GM10266 (cell line): ENCODE results near the gene BICRA.

Experiments
- DNase-seq: peaks from one replicate; pipeline ENCODE4 v3.0.0; 2012; ENCODE audit errors: extremely low spot score
- TF ChIP-seq, protein P1 (sequence below): IDR thresholded peaks from 2 replicates; pipeline ENCODE4 v1.5.1; 2012; ENCODE audit warnings: mild to moderate bottlenecking, low read depth; ENCODE audit not compliant: control insufficient read depth, insufficient read depth; ENCODE audit errors: missing control alignments

Gene BICRA

DNA sequence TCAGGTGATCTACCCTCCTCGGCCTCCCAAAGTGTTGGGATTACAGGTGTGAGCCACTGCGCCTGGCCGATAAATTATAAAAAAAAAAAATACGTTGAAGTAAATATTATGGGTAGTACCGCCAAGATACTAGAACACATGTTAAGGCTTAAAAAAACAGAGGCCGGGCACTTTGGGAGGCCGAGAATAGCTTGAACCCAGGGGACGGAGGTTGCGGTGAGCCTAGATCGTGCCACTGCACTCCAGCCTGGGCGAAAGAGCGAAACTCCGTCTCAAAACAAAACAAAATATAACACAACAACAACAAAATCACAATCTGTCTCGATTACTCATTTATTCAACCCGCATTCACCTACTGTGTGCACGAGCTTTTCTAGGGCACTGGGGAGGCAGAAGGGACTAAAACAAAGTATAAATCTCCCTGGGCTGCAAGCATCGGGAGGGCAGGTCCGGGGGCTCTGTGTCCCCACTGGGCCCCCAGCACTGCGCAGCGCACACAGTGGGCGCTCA lies 1.3 kb upstream of the BICRA start:
- no peak for DNase-seq
- TF ChIP-seq, protein P1, sequence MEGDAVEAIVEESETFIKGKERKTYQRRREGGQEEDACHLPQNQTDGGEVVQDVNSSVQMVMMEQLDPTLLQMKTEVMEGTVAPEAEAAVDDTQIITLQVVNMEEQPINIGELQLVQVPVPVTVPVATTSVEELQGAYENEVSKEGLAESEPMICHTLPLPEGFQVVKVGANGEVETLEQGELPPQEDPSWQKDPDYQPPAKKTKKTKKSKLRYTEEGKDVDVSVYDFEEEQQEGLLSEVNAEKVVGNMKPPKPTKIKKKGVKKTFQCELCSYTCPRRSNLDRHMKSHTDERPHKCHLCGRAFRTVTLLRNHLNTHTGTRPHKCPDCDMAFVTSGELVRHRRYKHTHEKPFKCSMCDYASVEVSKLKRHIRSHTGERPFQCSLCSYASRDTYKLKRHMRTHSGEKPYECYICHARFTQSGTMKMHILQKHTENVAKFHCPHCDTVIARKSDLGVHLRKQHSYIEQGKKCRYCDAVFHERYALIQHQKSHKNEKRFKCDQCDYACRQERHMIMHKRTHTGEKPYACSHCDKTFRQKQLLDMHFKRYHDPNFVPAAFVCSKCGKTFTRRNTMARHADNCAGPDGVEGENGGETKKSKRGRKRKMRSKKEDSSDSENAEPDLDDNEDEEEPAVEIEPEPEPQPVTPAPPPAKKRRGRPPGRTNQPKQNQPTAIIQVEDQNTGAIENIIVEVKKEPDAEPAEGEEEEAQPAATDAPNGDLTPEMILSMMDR = no peak

DNA sequence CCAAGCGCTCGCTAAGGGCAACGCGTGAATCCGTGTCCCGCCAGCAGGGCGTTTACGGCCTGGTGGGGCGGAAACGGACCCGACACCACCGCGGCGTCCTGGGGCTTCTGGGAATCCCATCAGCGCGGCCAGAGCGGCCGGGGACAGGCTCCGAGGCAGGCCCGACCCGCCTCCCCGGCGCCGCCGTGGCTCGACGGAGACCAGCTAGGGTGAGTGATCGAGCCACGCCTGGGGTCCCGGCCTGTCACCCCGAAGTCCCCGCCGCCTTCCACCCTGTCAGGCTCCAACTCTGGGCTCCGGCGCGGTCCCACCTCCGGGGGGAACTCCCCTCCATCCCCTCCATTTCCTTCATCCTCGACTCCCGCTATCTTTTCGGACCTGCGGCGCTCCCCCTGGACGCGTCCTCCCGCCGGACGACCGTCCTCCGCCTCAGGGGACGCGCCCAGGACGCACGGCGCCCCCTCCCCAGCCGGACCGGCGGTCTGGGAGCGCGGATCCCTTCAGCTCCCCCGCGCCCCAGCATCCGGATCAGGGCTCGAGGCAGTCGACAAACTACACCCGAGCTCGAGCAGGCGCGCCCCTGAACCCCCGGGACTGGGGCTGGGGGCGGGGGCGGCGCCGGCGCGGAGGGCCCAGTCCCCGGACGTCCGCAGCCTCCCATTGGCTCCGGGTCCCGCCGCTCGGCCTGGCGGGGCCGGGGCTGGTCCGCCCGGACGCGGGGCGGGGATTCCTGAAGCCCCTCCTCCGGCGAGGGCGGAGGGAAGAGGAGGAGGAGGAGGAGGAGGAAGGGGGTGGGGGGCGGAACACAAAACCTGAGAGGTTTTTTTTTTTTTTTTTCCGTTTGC lies 638 bp upstream of the BICRA start:
- peak; percentile 99 for DNase-seq

DNA sequence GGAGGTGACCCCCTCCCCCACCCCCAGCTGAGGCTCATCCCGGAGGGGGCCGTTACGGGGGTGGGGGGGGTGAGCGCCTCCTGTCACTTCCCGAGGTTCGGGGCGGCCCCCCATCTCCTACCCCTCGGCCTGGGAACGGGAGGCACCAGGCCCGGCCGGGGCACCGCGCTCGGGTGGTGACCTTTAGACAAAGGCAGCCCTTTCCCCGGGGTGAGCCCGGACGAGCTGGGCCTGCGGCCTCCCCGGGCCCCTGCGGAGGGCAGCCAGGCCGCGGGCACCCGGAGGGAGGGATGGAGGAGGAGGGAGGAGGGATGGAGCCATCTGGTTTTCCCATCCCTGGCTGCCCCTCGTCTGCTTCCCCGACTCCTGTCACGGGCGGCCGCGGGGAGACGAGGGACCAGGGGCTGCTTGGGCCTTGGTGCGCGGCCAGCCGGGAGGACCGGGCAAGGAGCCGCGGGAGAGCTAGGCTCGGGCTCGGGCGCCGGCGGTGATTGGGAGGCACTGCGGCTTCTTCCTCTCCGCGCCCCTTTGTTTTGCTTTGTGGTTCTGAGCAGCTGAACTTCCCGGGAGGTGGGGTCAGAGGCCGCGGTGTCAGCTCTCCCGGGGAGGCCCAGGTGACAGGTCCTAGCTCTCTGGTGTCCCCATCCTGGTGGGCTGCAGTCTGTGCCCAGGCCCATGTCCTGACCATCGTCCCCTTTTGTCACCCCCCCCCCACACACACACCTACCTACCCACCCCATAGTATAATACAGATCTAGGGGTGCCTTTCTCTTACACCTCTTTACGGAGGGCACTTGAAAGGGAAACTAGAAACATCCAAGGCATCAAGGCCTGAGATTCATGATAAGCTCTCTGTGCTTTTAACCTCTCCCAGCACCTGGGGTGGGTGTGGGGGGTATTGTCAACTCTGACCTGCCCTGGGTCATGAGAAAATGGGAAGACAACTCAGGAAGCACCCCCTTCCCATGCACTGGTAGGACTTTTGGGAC lies 1.3 kb downstream of the BICRA start:
- TF ChIP-seq, protein P1 = no peak
- peak; percentile 43 for DNase-seq

More for the DNA sequence above, 638 bp upstream of the BICRA start:
- TF ChIP-seq, protein P1 = no peak

DNA sequence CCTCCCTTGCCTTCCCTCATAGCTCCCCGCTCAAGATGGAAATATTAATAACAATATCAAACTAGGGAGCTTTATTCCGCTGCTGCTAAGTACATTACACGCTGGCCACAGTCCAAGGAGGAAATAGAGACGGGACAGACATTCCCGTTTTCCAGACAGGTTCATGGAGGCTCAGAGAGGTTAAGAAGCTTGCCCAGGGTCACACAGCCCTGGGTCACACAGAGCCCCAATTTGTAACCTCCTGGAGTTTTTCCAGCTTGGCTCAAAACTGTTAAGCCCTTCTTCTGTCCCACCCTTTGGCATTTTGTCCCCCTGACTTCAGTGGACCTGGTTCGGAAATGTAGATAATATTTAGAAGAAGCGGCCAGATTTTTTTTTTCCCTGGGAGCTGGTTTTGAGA lies 2.0 kb downstream of the BICRA start:
- TF ChIP-seq, protein P1 = no peak
- no peak for DNase-seq

DNA sequence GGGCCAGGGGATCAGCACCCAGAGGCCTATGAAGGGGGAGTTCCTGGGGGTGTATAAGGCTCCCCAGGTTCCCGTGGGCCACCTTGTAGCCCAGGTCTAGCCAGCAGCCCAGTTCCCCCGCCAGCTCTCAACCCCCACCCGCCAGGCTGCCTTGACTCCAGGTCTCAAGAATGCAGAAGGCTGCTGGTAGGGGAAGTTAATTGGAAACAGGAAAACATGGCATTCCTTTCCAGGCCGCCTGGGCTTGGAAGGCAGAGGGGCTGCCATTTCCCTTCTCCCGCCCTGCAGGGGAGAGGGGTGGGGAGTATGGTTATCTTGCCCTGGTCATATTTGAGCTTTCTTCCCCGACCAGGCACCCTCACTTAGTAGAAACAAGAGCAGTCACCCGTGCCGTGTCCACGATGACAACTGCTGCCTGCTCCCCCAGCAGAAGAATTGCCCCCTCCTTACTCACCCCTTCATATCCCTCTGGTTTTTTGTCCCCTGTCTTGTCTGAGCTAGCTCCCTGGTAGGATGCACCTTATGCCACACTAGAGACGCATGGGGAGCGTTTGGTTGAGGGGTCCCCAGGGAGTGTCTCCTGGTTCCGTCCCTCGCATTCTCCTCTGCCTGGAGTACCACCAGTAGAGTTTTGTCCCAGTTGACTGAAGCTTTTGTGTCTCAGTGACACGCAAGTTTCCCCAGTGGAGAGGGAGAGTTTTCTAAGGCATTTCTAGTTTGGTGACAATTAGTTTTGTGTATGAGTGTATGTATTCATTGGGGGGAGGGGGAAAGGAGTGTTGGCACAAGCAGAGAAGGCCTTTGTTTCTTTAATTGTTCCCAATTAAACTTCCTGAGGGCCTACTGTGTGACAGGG lies 4.5 kb downstream of the BICRA start:
- no peak for DNase-seq
- TF ChIP-seq, protein P1 = no peak

DNA sequence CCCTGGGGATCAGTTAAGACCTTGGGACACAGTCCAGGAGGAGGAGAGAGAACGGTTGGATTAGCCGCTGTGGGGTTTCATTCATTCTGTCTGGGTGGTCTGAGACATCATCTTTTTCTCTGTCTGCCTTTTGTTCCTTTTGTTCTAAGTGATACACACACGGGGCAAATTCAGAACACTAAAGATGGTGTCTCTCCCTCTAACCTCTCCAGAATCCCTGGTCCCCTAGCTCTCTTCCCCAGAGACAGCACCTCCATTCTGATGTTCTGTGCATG lies 5.0 kb downstream of the BICRA start:
- TF ChIP-seq, protein P1 = no peak
- DNase-seq = no peak
